HL-60 (cell line): ENCODE results near the gene JMJD1C.
"Not testable (repeated sequence)": the region's sequence is repeated elsewhere in the genome, so short reads cannot be mapped to it uniquely, and the experiment has no call there.

Experiments used
- DNase-seq, 2 experiments: peaks; one replicate each; pipeline ENCODE4 v3.0.0-alpha.2; 2010 to 2020; ENCODE audit warnings: low read depth in 1 of 2, low spot score in 1 of 2
- H3K27ac ChIP-seq: fragments of 250-450 bp; sonication (Bioruptor Pico); replicated peaks from 2 replicates; pipeline ENCODE4 v1.5.1; 2020; ENCODE audit warnings: mild to moderate bottlenecking, moderate library complexity
- H3K27me3 ChIP-seq: fragments of 250-450 bp; sonication (Bioruptor Pico); 2 replicates; pipeline ENCODE4 v1.5.1; 2021; ENCODE audit warnings: mild to moderate bottlenecking, moderate library complexity; ENCODE audit not compliant: insufficient read depth, poor library complexity, severe bottlenecking
- H3K4me3 ChIP-seq: replicated peaks from 2 replicates; pipeline ENCODE4 v1.5.1; 2011; ENCODE audit warnings: mild to moderate bottlenecking, control low read depth, low read length; ENCODE audit not compliant: insufficient read depth
- CTCF ChIP-seq: IDR thresholded peaks from one replicate; pipeline ENCODE4 v1.5.1; 2011; ENCODE audit warnings: low read length, control low read depth, inconsistent platforms; ENCODE audit not compliant: insufficient read depth
- GABPA ChIP-seq: IDR thresholded peaks from 2 replicates; pipeline ENCODE4 v1.6.1; 2012; ENCODE audit warnings: low read depth
- POLR2AphosphoS5 ChIP-seq: IDR thresholded peaks from 2 replicates; pipeline ENCODE4 v1.6.1; 2012; ENCODE audit warnings: low read depth
- REST ChIP-seq: IDR thresholded peaks from 2 replicates; pipeline ENCODE4 v1.6.1; 2012; ENCODE audit warnings: low read depth; ENCODE audit not compliant: insufficient replicate concordance
- SPI1 ChIP-seq: IDR thresholded peaks from 2 replicates; pipeline ENCODE4 v1.6.1; 2012; ENCODE audit warnings: low read depth, mild to moderate bottlenecking, borderline replicate concordance

The JMJD1C gene

GRCh38 chr10:63497321-63497720 is 31.5 kb upstream of the JMJD1C start:
- DNase-seq, result peak in 1 of 2 experiments; percentile 39
- peak overlapping the region; percentile 27 for H3K27ac ChIP-seq

GRCh38 chr10:63496561-63496960 is 30.8 kb upstream of the JMJD1C start:
- no peaks in the 10 kb centered on the region for H3K27me3 ChIP-seq
- TF ChIP-seq SPI1, result no peak
- no peak for TF ChIP-seq CTCF
- no peak for TF ChIP-seq GABPA
- TF ChIP-seq REST, result no peak
- no peak for TF ChIP-seq POLR2AphosphoS5
- no peak overlapping the region for H3K4me3 ChIP-seq
- DNase-seq, result no peak
- H3K27ac ChIP-seq, result peak overlapping the region; percentile 20; the same call in 1 of the 2 replicates

More at GRCh38 chr10:63497321-63497720, 31.5 kb upstream of the JMJD1C start:
- TF ChIP-seq REST (no peak), SPI1 (peak; percentile 90; the same call in 1 of the 2 replicates)
- H3K27me3 ChIP-seq, result no peaks in the 10 kb centered on the region
- no peak overlapping the region for H3K4me3 ChIP-seq

GRCh38 chr10:63494951-63495350 is 29.2 kb upstream of the JMJD1C start:
- no peak overlapping the region for H3K27ac ChIP-seq
- H3K4me3 ChIP-seq, result no peak overlapping the region
- H3K27me3 ChIP-seq, result no peaks in the 10 kb centered on the region
- no peak for DNase-seq
- no peak for TF ChIP-seq SPI1
- no peak for TF ChIP-seq REST
- no peak for TF ChIP-seq GABPA

- H3K4me3 ChIP-seq, result no peak overlapping the region
- H3K27me3 ChIP-seq, result no peaks in the 10 kb centered on the region
- no peak for DNase-seq
- TF ChIP-seq CTCF (no peak), SPI1 (no peak), POLR2AphosphoS5 (no peak), REST (no peak), GABPA (no peak)
- no peak overlapping the region for H3K27ac ChIP-seq
Measured at GRCh38 chr10:63493004-63493403, 27.2 kb upstream of the JMJD1C start.

- not testable (repeated sequence) for H3K27ac ChIP-seq, H3K4me3 ChIP-seq, H3K27me3 ChIP-seq, DNase-seq
Measured at GRCh38 chr10:63492317-63492690, 26.5 kb upstream of the JMJD1C start.
